Measurements from ENCODE around the gene DPF1.

DNA sequence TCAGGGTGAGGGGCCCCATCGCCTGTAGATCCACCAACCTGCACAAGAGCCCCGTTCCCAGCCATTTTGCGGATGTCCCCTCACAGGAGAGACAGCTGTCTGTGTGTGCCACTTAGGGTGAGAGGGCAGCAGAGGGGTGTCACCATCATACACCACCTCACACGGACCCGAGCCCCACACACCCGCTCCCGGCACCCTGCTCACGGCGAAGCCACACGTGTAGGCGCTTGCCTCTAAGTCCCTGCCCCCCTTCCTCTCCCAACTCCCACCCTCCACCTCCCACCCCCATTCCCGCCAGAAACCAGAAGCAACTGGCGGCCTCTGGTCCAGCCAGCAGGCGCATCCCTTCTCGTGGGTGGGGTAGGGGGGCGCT is 4.0 kb upstream of the DPF1 start:
- TF ChIP-seq FOXA1 (IDR thresholded peaks at IDR 0.05) (no peak), SP1 (IDR thresholded peaks at IDR 0.05) (no peak)

Measured in HEK293T (cell line).